ENCODE data around the gene RASD1.

Gene RASD1

GRCh38 chr17:17445925-17446665 lies 50.1 kb downstream of the RASD1 start:
- Histone ChIP-seq H3K36me3 (replicated peaks; ENCODE audit: insufficient read depth, low read length) (no peaks in the 10 kb centered on the region), H3K27me3 (replicated peaks; ENCODE audit: insufficient read depth, low read length) (peaks cover 17% of the 10 kb centered on the region; the same call in 1 of the 2 replicates), H3K9me2 (replicated peaks; ENCODE audit: insufficient read depth, low read length) (no peaks in the 10 kb centered on the region), H3K9me3 (replicated peaks; ENCODE audit: insufficient read depth, low read length) (no peaks in the 10 kb centered on the region), H3K9ac (ENCODE audit: low read length) (no peak overlapping the region), H4K20me1 (ENCODE audit: insufficient read depth, low read length) (no peaks in the 10 kb centered on the region), H3K4me1 (ENCODE audit: low read length) (no peaks in the 10 kb centered on the region), H3K4me2 (ENCODE audit: low read depth, low read length) (no peak overlapping the region), H2AFZ (ENCODE audit: low read length) (no peak overlapping the region), H3K79me2 (ENCODE audit: low read length) (no peaks in the 10 kb centered on the region), H3K4me3 (ENCODE audit: low read length) (no peak overlapping the region), H3K27ac (ENCODE audit: low read length) (no peak overlapping the region), H3F3A (ENCODE audit: insufficient read depth, low read length) (no peaks in the 10 kb centered on the region)
- TF ChIP-seq CTCF (IDR thresholded peaks at IDR 0.05; ENCODE audit: low read length) (no peak), EZH2phosphoT487 (IDR thresholded peaks at IDR 0.05; ENCODE audit: low read length) (no peak), EZH2 (optimal IDR thresholded peaks at IDR 0.05; ENCODE audit: low read depth, low read length) (no peak)
- no peak for DNase-seq

DNA sequence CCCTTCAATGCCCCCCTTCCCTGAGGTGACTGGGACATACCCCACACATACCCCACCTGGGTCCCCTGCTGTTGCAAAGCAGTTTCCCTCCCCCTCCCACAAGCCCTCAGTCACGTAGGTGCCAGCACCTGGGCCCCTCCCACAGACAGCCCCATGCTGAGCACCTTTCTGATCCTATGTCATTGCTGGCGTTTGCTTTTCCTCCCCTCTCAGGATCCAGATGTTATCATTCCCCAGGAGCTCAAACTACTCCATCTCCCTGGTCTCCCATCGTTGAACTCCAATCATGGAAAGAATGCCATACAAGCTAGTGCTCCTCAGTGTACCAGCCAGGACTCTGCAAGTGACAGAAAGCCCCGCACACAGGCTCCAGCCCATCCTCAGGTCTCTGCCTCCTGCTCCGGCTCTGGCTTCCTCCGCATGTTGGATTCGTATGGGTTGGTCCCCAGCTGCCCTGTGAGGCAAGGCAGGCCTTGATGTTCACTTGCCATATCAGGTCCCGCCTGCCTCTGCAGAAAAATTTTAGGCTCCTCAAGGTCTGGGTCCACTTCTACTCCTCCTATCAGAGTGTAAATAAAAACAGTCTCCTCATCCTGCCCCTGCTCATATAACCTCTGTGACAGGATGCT lies 50.8 kb downstream of the RASD1 start:
- Histone ChIP-seq H3K36me3 (replicated peaks; ENCODE audit: insufficient read depth, low read length) (no peaks in the 10 kb centered on the region), H3K4me2 (ENCODE audit: low read depth, low read length) (no peak overlapping the region), H3K79me2 (ENCODE audit: low read length) (no peaks in the 10 kb centered on the region), H3K9me2 (replicated peaks; ENCODE audit: insufficient read depth, low read length) (no peaks in the 10 kb centered on the region), H2AFZ (ENCODE audit: low read length) (no peak overlapping the region), H3K27ac (ENCODE audit: low read length) (no peak overlapping the region), H3K27me3 (replicated peaks; ENCODE audit: insufficient read depth, low read length) (peaks cover 17% of the 10 kb centered on the region; the same call in 1 of the 2 replicates), H3K4me3 (ENCODE audit: low read length) (no peak overlapping the region), H4K20me1 (ENCODE audit: insufficient read depth, low read length) (no peaks in the 10 kb centered on the region), H3K9me3 (replicated peaks; ENCODE audit: insufficient read depth, low read length) (no peaks in the 10 kb centered on the region), H3K9ac (ENCODE audit: low read length) (no peak overlapping the region), H3K4me1 (ENCODE audit: low read length) (no peaks in the 10 kb centered on the region), H3F3A (ENCODE audit: insufficient read depth, low read length) (no peaks in the 10 kb centered on the region)
- TF ChIP-seq CTCF (IDR thresholded peaks at IDR 0.05; ENCODE audit: low read length) (no peak), EZH2phosphoT487 (IDR thresholded peaks at IDR 0.05; ENCODE audit: low read length) (no peak), EZH2 (optimal IDR thresholded peaks at IDR 0.05; ENCODE audit: low read depth, low read length) (no peak)
- DNase-seq = no peak

All from MM.1S (cell line).